Esophagus (tissue), 2 donors: ENCODE data around the gene OR1L6. TPM values are rescaled to one million over a fixed set of nuclear protein-coding genes. Genes with fewer than 3 reads are reported as not detected.

Experiments
- H3K27ac ChIP-seq, 2 donors: one replicate each; pipeline ENCODE4 v1.5.1; 2013; ENCODE audit warnings: low read depth in 2 of 2, mild to moderate bottlenecking in 2 of 2, inconsistent platforms in 1 of 2, low read length in 1 of 2, moderate library complexity in 1 of 2
- H3K27me3 ChIP-seq, 2 donors: one replicate each; pipeline ENCODE4 v1.6.1; 2013; ENCODE audit warnings: low read length in 2 of 2, control low read depth in 1 of 2, mild to moderate bottlenecking in 1 of 2; ENCODE audit not compliant: insufficient read depth in 2 of 2, control insufficient read depth in 1 of 2
- H3K36me3 ChIP-seq, 2 donors: one replicate each; pipeline ENCODE4 v1.6.1; 2013; ENCODE audit warnings: low read length in 1 of 2; ENCODE audit not compliant: control insufficient read depth in 2 of 2, insufficient read depth in 2 of 2
- H3K4me1 ChIP-seq, 2 donors: one replicate each; pipeline ENCODE4 v1.6.1; 2013; ENCODE audit warnings: low read length in 1 of 2; ENCODE audit not compliant: control insufficient read depth in 2 of 2, insufficient read depth in 2 of 2
- H3K4me3 ChIP-seq, 2 donors: one replicate each; pipeline ENCODE4 v1.5.1; 2013; ENCODE audit warnings: low read length in 2 of 2, mild to moderate bottlenecking in 2 of 2, low read depth in 1 of 2, moderate library complexity in 1 of 2
- H3K9me3 ChIP-seq, 2 donors: one replicate each; pipeline ENCODE4 v1.6.1; 2013; ENCODE audit warnings: mild to moderate bottlenecking in 2 of 2, low read depth in 1 of 2, low read length in 1 of 2, moderate library complexity in 1 of 2; ENCODE audit not compliant: control insufficient read depth in 2 of 2, insufficient read depth in 1 of 2
- WGBS, 2 donors: extraction: QIAGEN DNeasy Blood & Tissue Kit; methylation state at CpG; one replicate each; pipeline ENCODE4 v1.1.7; 2013; 5-methylcytosine and 5-hydroxymethylcytosine counted together
- polyA plus RNA-seq, 2 donors: library from polyadenylated mRNA; stranded (reverse); fragments of 200-250 nt; gene quantifications; one replicate each; pipeline ENCODE4 v1.2.3, GENCODE V29; 2013
- donor health status: healthy with polysubstance abuse.
- donor health status: Bipolar disorder and iron deficiency.

OR1L6 gene, protein sequence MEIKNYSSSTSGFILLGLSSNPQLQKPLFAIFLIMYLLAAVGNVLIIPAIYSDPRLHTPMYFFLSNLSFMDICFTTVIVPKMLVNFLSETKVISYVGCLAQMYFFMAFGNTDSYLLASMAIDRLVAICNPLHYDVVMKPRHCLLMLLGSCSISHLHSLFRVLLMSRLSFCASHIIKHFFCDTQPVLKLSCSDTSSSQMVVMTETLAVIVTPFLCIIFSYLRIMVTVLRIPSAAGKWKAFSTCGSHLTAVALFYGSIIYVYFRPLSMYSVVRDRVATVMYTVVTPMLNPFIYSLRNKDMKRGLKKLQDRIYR
- not detected for polyA plus RNA-seq

DNA sequence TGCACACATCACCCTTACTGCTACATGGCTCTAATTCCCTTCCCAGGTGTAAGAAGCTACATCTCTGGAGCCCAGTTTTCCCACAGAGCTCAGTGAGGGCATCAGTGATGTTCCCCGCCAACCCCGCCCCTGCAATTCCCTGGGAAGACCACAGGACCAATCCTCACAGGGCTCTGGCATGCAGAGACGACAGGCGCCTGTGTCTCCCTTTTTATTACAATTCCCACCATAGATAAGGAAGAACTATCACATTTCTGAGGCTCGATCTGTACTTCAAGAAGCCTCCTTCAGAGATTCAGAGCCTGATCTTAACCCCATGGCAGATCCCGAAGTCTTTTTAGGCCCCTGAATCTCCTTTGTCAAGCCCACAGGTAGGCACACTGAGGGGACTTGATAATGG lies at the start of gene OR1L6:
TSS of gene OR1L6 (plus strand) at position 301 of the 400 bp plus-strand sequence. CDS start 7,545 bp downstream, outside the sequence.
- H3K27ac ChIP-seq = no peak within 1 kb of the TSS
- H3K4me3 ChIP-seq = no peak within 1 kb of the TSS
- no peaks in the 10 kb centered on the region for H3K36me3 ChIP-seq
- no peaks in the 10 kb centered on the region for H3K9me3 ChIP-seq
- H3K27me3 ChIP-seq = no peaks in the 10 kb centered on the region
- no peaks in the 10 kb centered on the region for H3K4me1 ChIP-seq
- 75 to 81% methylated on average over 6 of the region's 6 CpGs for WGBS, 2 donors

DNA sequence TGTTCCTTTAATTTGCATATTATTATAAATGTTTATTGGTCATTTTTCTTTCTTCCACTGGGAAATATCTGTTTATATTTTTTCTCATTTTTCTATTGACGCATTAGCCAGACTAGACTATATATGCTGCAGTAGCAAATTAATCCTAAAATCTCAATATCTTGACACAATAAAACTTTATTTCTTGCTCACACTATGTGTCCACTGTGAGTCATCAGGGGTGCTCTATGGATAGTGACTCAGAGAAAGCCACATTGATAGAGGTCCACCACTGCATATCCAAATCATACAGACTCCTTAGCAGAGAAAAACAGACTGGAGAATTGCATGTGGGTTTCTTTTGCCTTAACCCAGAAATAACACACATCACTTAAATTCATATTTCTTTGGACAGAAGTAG lies 46.4 kb upstream of the OR1L6 start:
- Histone ChIP-seq H3K27me3 (no peaks in the 10 kb centered on the region), H3K4me1 (no peaks in the 10 kb centered on the region), H3K4me3 (no peak overlapping the region), H3K9me3 (no peaks in the 10 kb centered on the region), H3K36me3 (no peaks in the 10 kb centered on the region), H3K27ac (no peak overlapping the region)
- 96 to 100% methylated on average over 1 of the region's 1 CpG for WGBS, 2 donors

DNA sequence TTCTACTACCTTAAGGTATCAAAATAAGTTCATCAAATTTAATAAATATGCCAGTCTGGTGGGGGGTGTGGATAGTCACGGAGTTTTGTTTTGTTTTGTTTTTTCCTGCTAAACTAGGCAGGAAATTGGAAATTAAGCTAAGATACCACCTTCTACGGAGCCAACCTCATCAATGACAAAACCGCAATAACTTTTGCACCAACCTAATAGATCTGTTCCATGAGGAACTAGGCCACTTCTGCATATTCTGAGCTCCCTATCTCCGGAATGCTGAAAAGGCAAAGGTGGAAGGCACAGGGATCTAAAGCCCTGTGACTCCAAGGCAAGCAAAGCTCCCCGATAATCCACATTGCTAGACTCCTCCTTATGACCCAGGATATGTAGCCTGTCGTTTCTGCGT lies 24.1 kb upstream of the OR1L6 start:
- Histone ChIP-seq H3K4me1 (no peaks in the 10 kb centered on the region), H3K4me3 (no peak overlapping the region), H3K27ac (no peak overlapping the region), H3K36me3 (no peaks in the 10 kb centered on the region), H3K9me3 (no peaks in the 10 kb centered on the region), H3K27me3 (no peaks in the 10 kb centered on the region)
- WGBS, 2 donors = 83 to 87% methylated on average over 7 of the region's 7 CpGs

DNA sequence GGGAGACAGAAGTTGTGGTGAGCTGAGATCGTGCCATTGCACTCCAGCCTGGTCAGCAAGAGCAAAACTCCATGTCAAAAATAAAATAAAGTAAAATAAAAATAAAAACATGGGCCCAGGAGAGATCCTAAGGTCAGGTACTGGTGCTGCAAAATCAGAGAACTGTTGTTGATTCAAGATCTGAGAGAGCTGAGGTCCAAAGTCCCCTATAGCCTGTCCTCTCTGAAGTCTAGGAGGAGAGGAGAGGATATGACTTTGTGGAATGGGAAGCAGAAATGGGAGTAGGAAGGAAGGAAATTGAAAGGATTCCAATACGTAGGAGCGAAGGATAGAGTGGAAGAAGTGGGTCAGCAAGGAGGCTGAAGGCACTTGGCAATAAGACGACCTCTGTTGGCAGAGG lies 22.9 kb upstream of the OR1L6 start:
- H3K36me3 ChIP-seq = no peaks in the 10 kb centered on the region
- no peaks in the 10 kb centered on the region for H3K4me1 ChIP-seq
- H3K9me3 ChIP-seq = peaks cover 0 to 2% of the 10 kb centered on the region in 2 donors
- no peak overlapping the region for H3K27ac ChIP-seq
- 83 to 85% methylated on average over 4 of the region's 4 CpGs for WGBS, 2 donors
- no peak overlapping the region for H3K4me3 ChIP-seq
- no peaks in the 10 kb centered on the region for H3K27me3 ChIP-seq

DNA sequence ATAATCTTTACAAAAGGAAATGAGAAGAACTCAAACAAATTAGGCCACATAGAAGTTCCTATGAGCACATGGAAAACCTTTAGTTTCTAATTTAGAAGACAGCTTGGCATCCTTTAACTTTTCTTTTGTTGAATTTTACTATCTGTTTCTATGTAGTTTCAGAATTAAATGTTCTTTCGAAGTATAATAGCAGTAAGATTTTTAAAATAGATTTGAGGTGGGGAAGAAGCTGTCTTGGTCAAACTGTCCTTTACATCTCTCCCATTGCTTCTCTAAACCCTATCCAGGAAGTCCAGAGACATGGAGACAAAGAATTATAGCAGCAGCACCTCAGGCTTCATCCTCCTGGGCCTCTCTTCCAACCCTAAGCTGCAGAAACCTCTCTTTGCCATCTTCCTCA lies 18.4 kb upstream of the OR1L6 start, which contains the start of gene OR1L4:
TSS of gene OR1L4 (plus strand) at position 301 of the 400 bp plus-strand sequence. CDS start at position 301, 0 bp downstream.
- Histone ChIP-seq H3K4me1 (no peaks in the 10 kb centered on the region), H3K27me3 (no peaks in the 10 kb centered on the region), H3K4me3 (no peak within 1 kb of the TSS), H3K27ac (no peak within 1 kb of the TSS), H3K9me3 (peaks cover 0 to 5% of the 10 kb centered on the region in 2 donors), H3K36me3 (no peaks in the 10 kb centered on the region)
- 87 to 89% methylated on average over 1 of the region's 1 CpG for WGBS, 2 donors

DNA sequence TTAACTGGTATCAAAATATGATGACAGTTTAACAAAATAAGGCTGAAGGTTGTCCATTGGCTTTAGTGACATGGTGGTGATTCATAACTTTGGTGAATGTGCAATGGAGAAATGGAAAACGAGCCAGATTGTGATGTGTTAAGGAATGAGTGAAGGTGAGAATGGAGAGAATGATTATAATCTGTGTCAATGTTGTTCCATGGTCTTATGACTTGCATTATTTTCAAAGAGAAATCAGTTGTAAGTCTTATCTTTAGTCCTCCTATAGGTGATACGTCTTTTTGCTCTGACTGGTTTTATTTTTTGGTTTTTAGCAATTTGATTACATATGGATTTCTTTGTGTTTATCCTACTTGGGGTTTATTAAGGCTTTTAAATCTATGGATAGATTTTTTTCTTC lies 12.7 kb downstream of the OR1L6 start:
- Histone ChIP-seq H3K36me3 (no peaks in the 10 kb centered on the region), H3K9me3 (peaks cover 2% of the 10 kb centered on the region in 2 donors), H3K27ac (no peak overlapping the region), H3K27me3 (no peaks in the 10 kb centered on the region), H3K4me3 (no peak overlapping the region), H3K4me1 (no peaks in the 10 kb centered on the region)
- WGBS, 2 donors = 29 to 36% methylated on average over 2 of the region's 2 CpGs

DNA sequence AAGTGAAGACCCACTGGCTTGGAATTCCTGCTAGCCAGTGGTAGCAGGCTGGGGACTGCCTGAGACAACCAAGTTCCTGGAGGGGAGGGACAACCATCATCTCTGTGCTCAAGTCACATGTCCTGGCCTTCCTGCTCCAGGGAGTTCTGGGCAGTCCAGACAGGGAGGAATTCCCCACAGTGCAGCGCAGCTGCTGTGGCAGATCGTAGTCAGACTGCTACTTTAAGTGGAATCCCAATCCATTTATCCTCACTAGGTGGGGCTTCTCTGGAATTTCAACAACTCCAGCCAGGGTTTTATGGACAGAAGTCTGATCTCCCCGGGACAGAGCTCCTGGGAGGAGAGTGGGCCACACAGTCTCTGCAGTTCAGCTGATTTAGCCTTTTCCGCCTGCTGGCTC lies 25.7 kb downstream of the OR1L6 start:
- peaks cover 0 to 10% of the 10 kb centered on the region in 2 donors for H3K9me3 ChIP-seq
- 80 to 85% methylated on average over 4 of the region's 4 CpGs for WGBS, 2 donors
- H3K27me3 ChIP-seq = no peaks in the 10 kb centered on the region
- no peaks in the 10 kb centered on the region for H3K4me1 ChIP-seq
- no peak overlapping the region for H3K27ac ChIP-seq
- no peaks in the 10 kb centered on the region for H3K36me3 ChIP-seq
- no peak overlapping the region for H3K4me3 ChIP-seq

DNA sequence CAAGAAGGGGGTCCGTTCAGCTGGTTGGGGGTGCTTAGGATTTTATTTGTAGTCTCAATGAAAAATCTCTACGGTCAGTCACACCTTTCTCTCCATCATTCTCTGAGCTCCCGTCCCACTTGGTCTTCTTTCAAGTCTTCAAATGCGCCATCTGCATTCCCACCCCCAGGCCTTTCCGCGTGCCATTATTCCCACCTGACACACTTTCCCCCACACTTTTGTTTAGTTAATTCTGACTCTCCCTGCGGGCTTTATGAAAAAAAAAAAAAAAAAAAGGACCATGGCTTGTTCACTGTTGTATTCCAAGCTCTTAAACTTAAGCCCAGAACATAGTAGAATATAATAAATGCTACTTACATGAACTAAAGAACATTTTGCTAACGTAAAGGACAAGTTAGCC lies 34.9 kb downstream of the OR1L6 start:
- Histone ChIP-seq H3K36me3 (no peaks in the 10 kb centered on the region), H3K27ac (no peak overlapping the region), H3K4me1 (no peaks in the 10 kb centered on the region), H3K27me3 (no peaks in the 10 kb centered on the region), H3K9me3 (no peaks in the 10 kb centered on the region), H3K4me3 (no peak overlapping the region)
- 84% methylated on average over 8 of the region's 8 CpGs for WGBS, 2 donors

DNA sequence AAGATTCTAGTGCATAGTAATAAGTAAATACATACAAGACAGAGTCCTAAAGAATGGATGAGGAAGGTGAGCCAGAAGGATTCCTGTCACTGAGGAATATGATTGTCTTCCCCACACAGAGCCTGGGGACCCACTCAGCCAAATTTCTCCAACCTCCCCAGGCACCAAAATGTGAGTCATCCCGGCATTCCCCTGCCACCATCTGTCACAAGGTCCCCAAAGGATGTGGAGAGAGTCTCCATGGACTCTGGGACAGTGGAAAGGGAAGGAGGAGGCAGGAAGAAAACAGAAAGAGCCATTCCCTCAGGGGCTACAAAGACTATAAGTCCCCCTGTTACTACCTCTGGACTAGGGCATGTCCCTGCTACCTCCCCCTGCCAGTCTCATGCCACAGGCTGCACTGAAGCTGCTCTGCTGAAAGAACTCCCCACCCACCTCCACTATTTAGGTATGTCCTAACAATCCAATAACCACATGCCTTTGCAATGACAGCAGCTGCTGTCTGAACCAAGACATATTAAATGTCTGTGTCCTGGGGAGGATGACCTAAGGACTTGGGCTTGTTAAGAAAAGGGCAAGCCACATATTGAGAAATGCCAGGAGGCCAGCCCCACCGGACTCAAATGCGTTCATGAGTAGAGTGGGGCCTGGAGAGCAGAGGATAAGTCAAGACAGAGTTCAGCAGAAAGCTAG lies 36.0 kb downstream of the OR1L6 start:
- Histone ChIP-seq H3K27ac (no peak overlapping the region), H3K4me1 (no peaks in the 10 kb centered on the region), H3K27me3 (no peaks in the 10 kb centered on the region), H3K9me3 (no peaks in the 10 kb centered on the region), H3K4me3 (no peak overlapping the region), H3K36me3 (no peaks in the 10 kb centered on the region)
- WGBS, 2 donors = 74 to 87% methylated on average over 3 of the region's 3 CpGs

DNA sequence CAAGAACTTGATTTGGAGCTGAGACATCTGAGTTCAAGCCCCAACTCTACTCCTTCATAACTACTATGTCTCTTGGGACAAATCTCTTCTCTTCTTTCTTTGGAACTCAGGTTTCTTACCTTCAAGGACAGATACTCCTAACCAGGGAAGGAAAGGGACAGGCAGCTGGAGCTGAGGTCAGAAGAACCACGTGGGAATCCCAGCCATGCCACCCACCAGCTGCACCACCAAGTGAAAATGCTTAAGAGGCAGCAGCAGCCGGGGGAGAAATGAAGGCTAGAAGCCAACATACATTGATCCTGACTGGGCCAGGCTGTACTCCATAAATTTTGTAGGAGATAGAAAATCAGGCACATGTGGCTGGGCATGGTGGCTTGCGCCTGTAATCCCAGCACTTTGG lies 37.1 kb downstream of the OR1L6 start:
- 76 to 86% methylated on average over 3 of the region's 3 CpGs for WGBS, 2 donors
- H3K9me3 ChIP-seq = no peaks in the 10 kb centered on the region
- H3K4me1 ChIP-seq = no peaks in the 10 kb centered on the region
- no peak overlapping the region for H3K27ac ChIP-seq
- no peaks in the 10 kb centered on the region for H3K36me3 ChIP-seq
- H3K4me3 ChIP-seq = no peak overlapping the region
- H3K27me3 ChIP-seq = no peaks in the 10 kb centered on the region
